Measurements from ENCODE around the gene CTNND2. TPM values are rescaled to one million over a fixed set of nuclear protein-coding genes. Genes with fewer than 3 reads are reported as not detected.

Gene CTNND2
- total RNA-seq, 2 experiments from 2014 or later = not detected

- Mint-ChIP-seq H3K9me3 (no peaks in the 10 kb centered on the region), H3K4me3 (no peak overlapping the region), H3K27ac (no peak overlapping the region), H3K4me1 (no peaks in the 10 kb centered on the region), H3K36me3 (ENCODE audit: low read depth) (no peaks in the 10 kb centered on the region), H3K27me3 (no peaks in the 10 kb centered on the region)
- no peak for DNase-seq
- ChIA-PET POLR2A (no interaction called here), CTCF (no interaction called here)
Observed at GRCh38 chr5:11292648-11293356, 611.4 kb downstream of the CTNND2 start.

GRCh38 chr5:11289733-11290132, 614.5 kb downstream of the CTNND2 start:
- ChIA-PET POLR2A (no interaction called here), CTCF (no interaction called here)
- H3K4me3 Mint-ChIP-seq = no peak overlapping the region
- no peaks in the 10 kb centered on the region for H3K9me3 Mint-ChIP-seq
- H3K27ac Mint-ChIP-seq = no peak overlapping the region
- H3K36me3 Mint-ChIP-seq (ENCODE audit: low read depth) = no peaks in the 10 kb centered on the region
- no peaks in the 10 kb centered on the region for H3K4me1 Mint-ChIP-seq
- no peaks in the 10 kb centered on the region for H3K27me3 Mint-ChIP-seq
- no peak for DNase-seq

DNA sequence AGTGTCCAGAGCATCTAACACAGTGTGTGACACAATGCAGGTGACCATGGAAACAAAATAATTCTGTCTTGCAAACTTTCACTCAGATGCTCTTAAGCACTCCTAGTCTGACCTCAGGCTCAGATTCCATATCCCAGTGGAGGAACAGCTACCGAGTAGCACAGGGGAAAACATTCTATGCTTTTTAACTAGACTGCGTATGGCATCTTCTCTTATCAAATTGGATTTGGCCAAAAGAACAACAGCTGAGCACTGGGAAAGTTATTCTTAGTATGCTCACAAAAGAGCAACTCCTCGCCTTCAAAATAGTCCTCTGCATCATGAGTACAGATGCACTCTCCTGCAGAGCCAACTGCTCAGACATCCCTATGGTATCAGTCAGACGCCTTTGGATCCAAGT, 615.0 kb downstream of the CTNND2 start:
- POLR2A ChIA-PET = no interaction called here

GRCh38 chr5:11281842-11282241, 622.4 kb downstream of the CTNND2 start:
- DNase-seq = no peak
- CTCF ChIA-PET = no interaction called here
- Mint-ChIP-seq H3K27ac (no peak overlapping the region), H3K36me3 (ENCODE audit: low read depth) (no peaks in the 10 kb centered on the region), H3K9me3 (peaks cover 3% of the 10 kb centered on the region), H3K4me1 (no peaks in the 10 kb centered on the region), H3K27me3 (no peaks in the 10 kb centered on the region), H3K4me3 (no peak overlapping the region)
- POLR2A ChIA-PET = no interaction called here

More for the DNA sequence above, 615.0 kb downstream of the CTNND2 start:
- H3K9me3 Mint-ChIP-seq = no peaks in the 10 kb centered on the region
- no peak overlapping the region for H3K4me3 Mint-ChIP-seq
- H3K27ac Mint-ChIP-seq = no peak overlapping the region
- no peak for DNase-seq
- CTCF ChIA-PET = no interaction called here
- no peaks in the 10 kb centered on the region for H3K27me3 Mint-ChIP-seq
- no peaks in the 10 kb centered on the region for H3K4me1 Mint-ChIP-seq
- no peaks in the 10 kb centered on the region for H3K36me3 Mint-ChIP-seq (ENCODE audit: low read depth)

GRCh38 chr5:11277323-11277722, 626.9 kb downstream of the CTNND2 start:
- H3K9me3 Mint-ChIP-seq = peaks cover 3% of the 10 kb centered on the region
- no peaks in the 10 kb centered on the region for H3K4me1 Mint-ChIP-seq
- no peak for DNase-seq
- POLR2A ChIA-PET = no interaction called here
- CTCF ChIA-PET = no interaction called here
- no peaks in the 10 kb centered on the region for H3K36me3 Mint-ChIP-seq (ENCODE audit: low read depth)
- H3K27ac Mint-ChIP-seq = no peak overlapping the region
- no peaks in the 10 kb centered on the region for H3K27me3 Mint-ChIP-seq
- H3K4me3 Mint-ChIP-seq = no peak overlapping the region

GRCh38 chr5:11273180-11273903, 630.9 kb downstream of the CTNND2 start:
- Mint-ChIP-seq H3K4me3 (no peak overlapping the region), H3K9me3 (no peaks in the 10 kb centered on the region), H3K27ac (no peak overlapping the region), H3K4me1 (no peaks in the 10 kb centered on the region), H3K36me3 (ENCODE audit: low read depth) (no peaks in the 10 kb centered on the region), H3K27me3 (no peaks in the 10 kb centered on the region)
- ChIA-PET CTCF (no interaction called here), POLR2A (no interaction called here)
- no peak for DNase-seq

DNA sequence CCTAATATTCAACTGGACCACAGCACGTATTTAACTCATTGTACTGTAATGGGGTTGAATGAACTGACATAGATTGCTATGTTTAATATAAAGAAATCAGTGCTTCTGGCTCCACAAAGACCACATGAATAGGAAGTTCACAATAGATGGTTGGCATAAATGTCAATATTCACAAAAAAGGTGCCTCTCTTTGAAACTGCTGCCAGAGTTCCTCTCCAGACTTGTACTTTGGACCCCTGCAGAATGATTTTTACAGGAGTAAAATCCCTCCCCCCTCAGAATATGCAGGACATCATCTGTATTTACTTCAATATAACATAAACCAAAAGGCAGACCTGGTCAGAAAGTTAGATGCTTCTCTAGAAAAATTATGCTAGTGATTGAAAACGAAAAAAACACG, 634.7 kb downstream of the CTNND2 start:
- no peaks in the 10 kb centered on the region for H3K9me3 Mint-ChIP-seq
- no peak for DNase-seq
- H3K4me3 Mint-ChIP-seq = no peak overlapping the region
- ChIA-PET CTCF (no interaction called here), POLR2A (no interaction called here)
- H3K27me3 Mint-ChIP-seq = no peaks in the 10 kb centered on the region
- H3K36me3 Mint-ChIP-seq (ENCODE audit: low read depth) = no peaks in the 10 kb centered on the region
- H3K27ac Mint-ChIP-seq = no peak overlapping the region
- no peaks in the 10 kb centered on the region for H3K4me1 Mint-ChIP-seq

GRCh38 chr5:11268891-11269290, 635.4 kb downstream of the CTNND2 start:
- Mint-ChIP-seq H3K27me3 (no peaks in the 10 kb centered on the region), H3K36me3 (ENCODE audit: low read depth) (no peaks in the 10 kb centered on the region), H3K27ac (peak overlapping the region; percentile 36), H3K4me3 (no peak overlapping the region), H3K9me3 (no peaks in the 10 kb centered on the region), H3K4me1 (no peaks in the 10 kb centered on the region)
- DNase-seq = no peak
- ChIA-PET CTCF (no interaction called here), POLR2A (no interaction called here)

GRCh38 chr5:11266331-11266730, 637.9 kb downstream of the CTNND2 start:
- H3K36me3 Mint-ChIP-seq (ENCODE audit: low read depth) = no peaks in the 10 kb centered on the region
- CTCF ChIA-PET = no interaction called here
- H3K4me1 Mint-ChIP-seq = no peaks in the 10 kb centered on the region
- POLR2A ChIA-PET = no interaction called here
- DNase-seq = no peak
- H3K27ac Mint-ChIP-seq = no peak overlapping the region
- no peaks in the 10 kb centered on the region for H3K27me3 Mint-ChIP-seq
- no peak overlapping the region for H3K4me3 Mint-ChIP-seq
- H3K9me3 Mint-ChIP-seq = no peaks in the 10 kb centered on the region

- Mint-ChIP-seq H3K27me3 (no peaks in the 10 kb centered on the region), H3K27ac (no peak overlapping the region), H3K9me3 (no peaks in the 10 kb centered on the region), H3K4me3 (no peak overlapping the region), H3K4me1 (no peaks in the 10 kb centered on the region), H3K36me3 (ENCODE audit: low read depth) (no peaks in the 10 kb centered on the region)
- ChIA-PET CTCF (no interaction called here), POLR2A (no interaction called here)
- no peak for DNase-seq
Observed at GRCh38 chr5:11261241-11261640, 643.0 kb downstream of the CTNND2 start.

DNA sequence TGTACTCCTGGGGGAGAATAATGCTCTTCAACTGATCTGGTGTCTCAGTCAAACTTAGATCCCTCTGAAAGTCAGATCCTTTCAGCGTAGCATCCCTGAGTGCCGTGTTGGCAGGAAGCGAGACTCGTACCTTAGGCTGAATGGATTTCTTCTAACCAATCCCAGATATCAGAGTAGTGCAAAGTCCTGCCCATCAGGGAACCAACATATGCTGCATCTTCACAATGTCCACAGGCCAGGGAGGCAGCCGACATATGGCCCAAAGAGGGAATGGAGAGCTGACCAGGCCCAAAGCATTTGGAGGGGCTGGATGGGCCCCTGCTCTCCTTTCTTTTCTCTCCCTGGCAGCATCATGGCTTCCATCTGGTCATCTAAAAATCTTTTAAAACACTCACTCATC, 646.2 kb downstream of the CTNND2 start:
- Mint-ChIP-seq H3K27ac (no peak overlapping the region), H3K4me1 (no peaks in the 10 kb centered on the region), H3K9me3 (no peaks in the 10 kb centered on the region), H3K27me3 (no peaks in the 10 kb centered on the region), H3K36me3 (ENCODE audit: low read depth) (no peaks in the 10 kb centered on the region), H3K4me3 (no peak overlapping the region)
- no peak for DNase-seq
- ChIA-PET CTCF (no interaction called here), POLR2A (no interaction called here)

GRCh38 chr5:11252523-11252922, 651.7 kb downstream of the CTNND2 start:
- H3K27me3 Mint-ChIP-seq = no peaks in the 10 kb centered on the region
- DNase-seq = no peak
- CTCF ChIA-PET = no interaction called here
- H3K27ac Mint-ChIP-seq = no peak overlapping the region
- H3K4me1 Mint-ChIP-seq = no peaks in the 10 kb centered on the region
- no peaks in the 10 kb centered on the region for H3K9me3 Mint-ChIP-seq
- no peaks in the 10 kb centered on the region for H3K36me3 Mint-ChIP-seq (ENCODE audit: low read depth)
- POLR2A ChIA-PET = no interaction called here
- H3K4me3 Mint-ChIP-seq = no peak overlapping the region

- Mint-ChIP-seq H3K9me3 (no peaks in the 10 kb centered on the region), H3K36me3 (ENCODE audit: low read depth) (no peaks in the 10 kb centered on the region), H3K27me3 (no peaks in the 10 kb centered on the region), H3K4me1 (no peaks in the 10 kb centered on the region), H3K4me3 (no peak overlapping the region), H3K27ac (no peak overlapping the region)
- POLR2A ChIA-PET = no interaction called here
- no peak for DNase-seq
- CTCF ChIA-PET = no interaction called here
Observed at GRCh38 chr5:11252075-11252474, 652.2 kb downstream of the CTNND2 start.

GRCh38 chr5:11251247-11251646, 653.0 kb downstream of the CTNND2 start:
- ChIA-PET POLR2A (no interaction called here), CTCF (no interaction called here)
- Mint-ChIP-seq H3K4me3 (no peak overlapping the region), H3K36me3 (ENCODE audit: low read depth) (no peaks in the 10 kb centered on the region), H3K9me3 (no peaks in the 10 kb centered on the region), H3K27me3 (no peaks in the 10 kb centered on the region), H3K27ac (no peak overlapping the region), H3K4me1 (no peaks in the 10 kb centered on the region)
- DNase-seq = no peak

All from activated CD4-positive, alpha-beta T cell treated with anti-CD3 and anti-CD28 coated beads, Interleukin-2, amount 10 ng/mL, durations not matched to agents 7 days and 5 days (primary cell).